Measurements from ENCODE around the gene ACTRT2. TPM values are rescaled to one million over a fixed set of nuclear protein-coding genes. Genes with fewer than 3 reads are reported as not detected.

The ACTRT2 gene
- total and polyA plus RNA-seq, 2 donors (not counting 3 experiments of a cell fraction or from before 2014, with no cell fraction given): not detected

GRCh38 chr1:3003039-3003940 is 18.0 kb upstream of the ACTRT2 start:
- H3K9me3 ChIP-seq (replicated peaks; ENCODE audit: control insufficient read depth, insufficient read depth, low read length): peaks cover 2% of the 10 kb centered on the region
- dilution Hi-C loops (cut with MboI; ENCODE audit: extremely low pct_ligation_motif_present, low sequenced_read_pairs): no loop called here
- FAIRE-seq: no peak

More at GRCh38 chr1:3003039-3003940, 18.0 kb upstream of the ACTRT2 start:
- intact Hi-C loops (cut with micrococcal nuclease): no loop called here
- BruUV-seq (replicated peaks): no TSS peak
- H3K4me3 ChIP-seq (replicated peaks in 1 of 3; ENCODE audit: insufficient read depth in 1 of 3, low read depth in 1 of 3, low read length in 3 of 3): no peak overlapping the region
- no peak overlapping the region for H3K9ac ChIP-seq (replicated peaks; ENCODE audit: extremely low read depth, insufficient read depth, low read length)
- H2AFZ ChIP-seq (ENCODE audit: low read depth, low read length): no peak overlapping the region
- H3K4me1 ChIP-seq (ENCODE audit: control insufficient read depth, extremely low read depth, insufficient read depth, low read length): no peaks in the 10 kb centered on the region
- H3K9me1 ChIP-seq (replicated peaks; ENCODE audit: control insufficient read depth, extremely low read depth, insufficient read depth, low read length): no peaks in the 10 kb centered on the region
- H3K27me3 ChIP-seq (ENCODE audit: control insufficient read depth in 2 of 2, insufficient read depth in 2 of 2, low read length in 2 of 2): no peaks in the 10 kb centered on the region
- POLR2A ChIA-PET: no interaction called here
- CTCF ChIA-PET: no interaction called here
- no peaks in the 10 kb centered on the region for H3K36me3 ChIP-seq (ENCODE audit: control insufficient read depth in 2 of 2, extremely low read depth in 1 of 2, insufficient read depth in 2 of 2, low read length in 2 of 2)
- no peak overlapping the region for H3K4me2 ChIP-seq (ENCODE audit: insufficient read depth, low read length)
- H3K79me2 ChIP-seq (ENCODE audit: control insufficient read depth, insufficient read depth, low read length): no peaks in the 10 kb centered on the region
- DNase-seq (ENCODE audit: low read depth, low spot score): no peak
- H3K27ac ChIP-seq (ENCODE audit: insufficient read depth, low read depth, low read length): no peak overlapping the region
- no peak for TF ChIP-seq JUN (IDR thresholded peaks at IDR 0.05; ENCODE audit: borderline replicate concordance, insufficient read depth, insufficient read length, low read depth)
- TF ChIP-seq, protein P1, sequence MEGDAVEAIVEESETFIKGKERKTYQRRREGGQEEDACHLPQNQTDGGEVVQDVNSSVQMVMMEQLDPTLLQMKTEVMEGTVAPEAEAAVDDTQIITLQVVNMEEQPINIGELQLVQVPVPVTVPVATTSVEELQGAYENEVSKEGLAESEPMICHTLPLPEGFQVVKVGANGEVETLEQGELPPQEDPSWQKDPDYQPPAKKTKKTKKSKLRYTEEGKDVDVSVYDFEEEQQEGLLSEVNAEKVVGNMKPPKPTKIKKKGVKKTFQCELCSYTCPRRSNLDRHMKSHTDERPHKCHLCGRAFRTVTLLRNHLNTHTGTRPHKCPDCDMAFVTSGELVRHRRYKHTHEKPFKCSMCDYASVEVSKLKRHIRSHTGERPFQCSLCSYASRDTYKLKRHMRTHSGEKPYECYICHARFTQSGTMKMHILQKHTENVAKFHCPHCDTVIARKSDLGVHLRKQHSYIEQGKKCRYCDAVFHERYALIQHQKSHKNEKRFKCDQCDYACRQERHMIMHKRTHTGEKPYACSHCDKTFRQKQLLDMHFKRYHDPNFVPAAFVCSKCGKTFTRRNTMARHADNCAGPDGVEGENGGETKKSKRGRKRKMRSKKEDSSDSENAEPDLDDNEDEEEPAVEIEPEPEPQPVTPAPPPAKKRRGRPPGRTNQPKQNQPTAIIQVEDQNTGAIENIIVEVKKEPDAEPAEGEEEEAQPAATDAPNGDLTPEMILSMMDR (IDR thresholded peaks at IDR 0.05; ENCODE audit: extremely low read depth in 1 of 2, insufficient read depth in 1 of 2, low read depth in 1 of 2, low read length in 2 of 2): no peak
- TF ChIP-seq POLR2AphosphoS5 (IDR thresholded peaks at IDR 0.05; ENCODE audit: insufficient read depth, low read depth, low read length): no peak
- no peak for TF ChIP-seq POLR2A (IDR thresholded peaks at IDR 0.05; ENCODE audit: low read depth, low read length)
- TF ChIP-seq EZH2 (IDR thresholded peaks at IDR 0.05; ENCODE audit: borderline replicate concordance, low read depth, low read length, severe bottlenecking): no peak
- TF ChIP-seq FOS (IDR thresholded peaks at IDR 0.05; ENCODE audit: borderline replicate concordance, insufficient read depth, low read length): no peak
- no peak for TF ChIP-seq MAX (IDR thresholded peaks at IDR 0.05; ENCODE audit: insufficient read depth, insufficient read length)
- TF ChIP-seq GATA2 (IDR thresholded peaks at IDR 0.05; ENCODE audit: insufficient read depth, insufficient read length, low read depth, low read length): no peak
- TF ChIP-seq MYC (IDR thresholded peaks at IDR 0.05; ENCODE audit: low read depth, low read length): no peak
- no peaks in the 10 kb centered on the region for H4K20me1 ChIP-seq (replicated peaks; ENCODE audit: control insufficient read depth, extremely low read depth, insufficient read depth, low read length)

Measured in endothelial cell of umbilical vein (primary cell).